ENCODE measurements around the gene PDP2. TPM values are rescaled to one million over a fixed set of nuclear protein-coding genes. Genes with fewer than 3 reads are reported as not detected.

Gene PDP2
- total and polyA plus RNA-seq, 2 donors (not counting 3 experiments of a cell fraction or from before 2014, with no cell fraction given), result 4.4 to 9.3 TPM

DNA sequence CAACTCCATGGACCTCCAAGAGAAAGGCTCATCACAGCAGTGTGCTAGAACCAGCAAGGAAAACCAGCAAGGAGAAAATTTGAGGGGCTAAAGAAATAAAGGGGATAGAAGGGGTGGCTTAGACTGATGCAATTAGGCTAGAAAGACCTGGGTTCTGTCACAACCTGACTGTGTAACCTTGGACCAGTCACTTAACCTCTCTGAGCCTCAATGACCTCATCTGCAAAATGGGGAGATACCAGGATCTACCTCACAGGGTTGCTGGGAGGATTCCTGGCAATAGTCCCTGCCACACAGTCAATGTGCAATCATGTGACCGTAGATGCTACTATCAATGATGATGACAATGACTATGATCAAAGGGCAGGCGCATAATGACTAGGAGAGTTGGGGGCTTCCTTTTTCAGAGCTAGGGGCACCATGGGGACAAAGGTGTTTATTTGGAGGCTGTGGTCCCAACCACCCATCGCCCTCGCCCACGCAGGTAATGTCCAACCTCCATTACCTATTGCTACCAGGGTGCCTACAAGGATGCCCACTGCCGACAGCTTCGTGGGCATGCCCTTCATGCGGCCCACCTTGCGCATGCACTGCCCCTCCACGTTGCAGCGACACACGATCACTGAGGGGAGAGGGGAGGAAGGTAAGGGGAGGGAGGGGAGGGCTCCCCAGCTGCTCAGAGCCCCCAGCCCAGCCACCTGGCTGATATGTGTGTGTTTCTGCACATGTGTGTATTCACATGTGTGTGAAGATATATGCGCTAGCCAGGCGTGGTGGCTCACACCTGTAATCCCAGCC is 28.6 kb downstream of the PDP2 start:
- Histone ChIP-seq H3K4me1 (ENCODE audit: control insufficient read depth, extremely low read depth, insufficient read depth, low read length) (no peaks in the 10 kb centered on the region), H4K20me1 (replicated peaks; ENCODE audit: control insufficient read depth, extremely low read depth, insufficient read depth, low read length) (no peaks in the 10 kb centered on the region), H3K27me3 (ENCODE audit: control insufficient read depth in 2 of 2, insufficient read depth in 2 of 2, low read length in 2 of 2) (no peaks in the 10 kb centered on the region), H3K36me3 (ENCODE audit: control insufficient read depth in 2 of 2, extremely low read depth in 1 of 2, insufficient read depth in 2 of 2, low read length in 2 of 2) (no peaks in the 10 kb centered on the region), H3K79me2 (ENCODE audit: control insufficient read depth, insufficient read depth, low read length) (no peaks in the 10 kb centered on the region), H3K4me2 (ENCODE audit: insufficient read depth, low read length) (no peak overlapping the region), H2AFZ (ENCODE audit: low read depth, low read length) (no peak overlapping the region), H3K4me3 (replicated peaks in 1 of 3; ENCODE audit: insufficient read depth in 1 of 3, low read depth in 1 of 3, low read length in 3 of 3) (no peak overlapping the region), H3K9me3 (replicated peaks; ENCODE audit: control insufficient read depth, insufficient read depth, low read length) (no peaks in the 10 kb centered on the region), H3K9me1 (replicated peaks; ENCODE audit: control insufficient read depth, extremely low read depth, insufficient read depth, low read length) (no peaks in the 10 kb centered on the region), H3K27ac (ENCODE audit: insufficient read depth, low read depth, low read length) (no peak overlapping the region), H3K9ac (replicated peaks; ENCODE audit: extremely low read depth, insufficient read depth, low read length) (no peak overlapping the region)
- no TSS peak for BruUV-seq (replicated peaks)
- CTCF ChIA-PET, result interaction anchor here (0.7 to 3.1 kb wide), 17 partner anchors 8 to 78 kb away, joined by 3 to 19 read pairs (median 7); partner anchors contain the start of genes CDH16, NAE1 and PDP2
- FAIRE-seq (no peak), DNase-seq (ENCODE audit: low read depth, low spot score) (no peak)
- intact Hi-C loops (cut with micrococcal nuclease), result no loop called here
- dilution Hi-C loops (cut with MboI; ENCODE audit: extremely low pct_ligation_motif_present, low sequenced_read_pairs), result no loop called here
- POLR2A ChIA-PET, result no interaction called here
- TF ChIP-seq, protein P1, sequence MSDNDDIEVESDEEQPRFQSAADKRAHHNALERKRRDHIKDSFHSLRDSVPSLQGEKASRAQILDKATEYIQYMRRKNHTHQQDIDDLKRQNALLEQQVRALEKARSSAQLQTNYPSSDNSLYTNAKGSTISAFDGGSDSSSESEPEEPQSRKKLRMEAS (IDR thresholded peaks at IDR 0.05; ENCODE audit: insufficient read depth, insufficient read length), result no peak
- TF ChIP-seq EZH2 (IDR thresholded peaks at IDR 0.05; ENCODE audit: borderline replicate concordance, low read depth, low read length, severe bottlenecking), result no peak
- TF ChIP-seq POLR2AphosphoS5 (IDR thresholded peaks at IDR 0.05; ENCODE audit: insufficient read depth, low read depth, low read length), result no peak
- TF ChIP-seq, protein P2, sequence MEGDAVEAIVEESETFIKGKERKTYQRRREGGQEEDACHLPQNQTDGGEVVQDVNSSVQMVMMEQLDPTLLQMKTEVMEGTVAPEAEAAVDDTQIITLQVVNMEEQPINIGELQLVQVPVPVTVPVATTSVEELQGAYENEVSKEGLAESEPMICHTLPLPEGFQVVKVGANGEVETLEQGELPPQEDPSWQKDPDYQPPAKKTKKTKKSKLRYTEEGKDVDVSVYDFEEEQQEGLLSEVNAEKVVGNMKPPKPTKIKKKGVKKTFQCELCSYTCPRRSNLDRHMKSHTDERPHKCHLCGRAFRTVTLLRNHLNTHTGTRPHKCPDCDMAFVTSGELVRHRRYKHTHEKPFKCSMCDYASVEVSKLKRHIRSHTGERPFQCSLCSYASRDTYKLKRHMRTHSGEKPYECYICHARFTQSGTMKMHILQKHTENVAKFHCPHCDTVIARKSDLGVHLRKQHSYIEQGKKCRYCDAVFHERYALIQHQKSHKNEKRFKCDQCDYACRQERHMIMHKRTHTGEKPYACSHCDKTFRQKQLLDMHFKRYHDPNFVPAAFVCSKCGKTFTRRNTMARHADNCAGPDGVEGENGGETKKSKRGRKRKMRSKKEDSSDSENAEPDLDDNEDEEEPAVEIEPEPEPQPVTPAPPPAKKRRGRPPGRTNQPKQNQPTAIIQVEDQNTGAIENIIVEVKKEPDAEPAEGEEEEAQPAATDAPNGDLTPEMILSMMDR (IDR thresholded peaks at IDR 0.05; ENCODE audit: extremely low read depth in 1 of 2, insufficient read depth in 1 of 2, low read depth in 1 of 2, low read length in 2 of 2), result no peak
- no peak for TF ChIP-seq POLR2A (IDR thresholded peaks at IDR 0.05; ENCODE audit: low read depth, low read length)
- TF ChIP-seq GATA2 (IDR thresholded peaks at IDR 0.05; ENCODE audit: insufficient read depth, insufficient read length, low read depth, low read length), result no peak
- TF ChIP-seq MYC (IDR thresholded peaks at IDR 0.05; ENCODE audit: low read depth, low read length), result no peak
- no peak for TF ChIP-seq FOS (IDR thresholded peaks at IDR 0.05; ENCODE audit: borderline replicate concordance, insufficient read depth, low read length)
- no peak for TF ChIP-seq JUN (IDR thresholded peaks at IDR 0.05; ENCODE audit: borderline replicate concordance, insufficient read depth, insufficient read length, low read depth)
